DOHH2 (cell line): ENCODE data around the gene NDUFA13.

Source experiments
- H3F3A ChIP-seq: fragments of 200-600 bp; sonication (generic), shearing (Covaris generic); 2 replicates; pipeline ENCODE4 v1.6.0; 2016; ENCODE audit warnings: antibody characterized with exemption, mild to moderate bottlenecking; ENCODE audit not compliant: control insufficient read depth, insufficient read depth
- H3K27ac ChIP-seq: fragments of 200-600 bp; sonication (generic); 2 replicates; pipeline ENCODE4 v1.5.1; 2014; ENCODE audit warnings: low read depth, mild to moderate bottlenecking, low read length, moderate library complexity
- H3K27me3 ChIP-seq: fragments of 200-600 bp; sonication (generic); 2 replicates; pipeline ENCODE4 v1.6.1; 2014; ENCODE audit warnings: mild to moderate bottlenecking, low read length, mixed read lengths; ENCODE audit not compliant: control insufficient read depth
- H3K36me3 ChIP-seq: fragments of 200-600 bp; sonication (generic); 2 replicates; pipeline ENCODE4 v1.6.1; 2014; ENCODE audit warnings: mild to moderate bottlenecking, low read length, moderate library complexity, mixed read lengths; ENCODE audit not compliant: control insufficient read depth
- H3K4me1 ChIP-seq: fragments of 200-600 bp; sonication (generic); 2 replicates; pipeline ENCODE4 v1.6.1; 2014; ENCODE audit warnings: mild to moderate bottlenecking, low read length, mixed read lengths; ENCODE audit not compliant: control insufficient read depth
- H3K4me2 ChIP-seq: fragments of 200-600 bp; sonication (generic); 2 replicates; pipeline ENCODE4 v1.6.0; 2014; ENCODE audit warnings: mild to moderate bottlenecking, low read length, moderate library complexity
- H3K4me3 ChIP-seq: fragments of 200-600 bp; sonication (generic); 2 replicates; pipeline ENCODE4 v1.5.1; 2014; ENCODE audit warnings: mild to moderate bottlenecking, low read length, mixed read lengths
- H3K79me2 ChIP-seq: fragments of 200-600 bp; sonication (generic); 2 replicates; pipeline ENCODE4 v1.6.1; 2014; ENCODE audit warnings: mild to moderate bottlenecking, low read length, mixed read lengths; ENCODE audit not compliant: control insufficient read depth
- H3K9me2 ChIP-seq: fragments of 200-600 bp; sonication (generic); replicated peaks from 2 replicates; pipeline ENCODE4 v1.6.1; 2014; ENCODE audit warnings: mild to moderate bottlenecking, low read length, mixed read lengths; ENCODE audit not compliant: control insufficient read depth
- H3K9me3 ChIP-seq: fragments of 200-600 bp; sonication (generic); 2 replicates; pipeline ENCODE4 v1.6.1; 2014; ENCODE audit warnings: antibody characterized with exemption, low read length, mixed read lengths; ENCODE audit not compliant: control insufficient read depth, insufficient read depth
- H4K20me1 ChIP-seq: fragments of 200-600 bp; sonication (generic); 2 replicates; pipeline ENCODE4 v1.6.0; 2014; ENCODE audit warnings: low read depth, mild to moderate bottlenecking, antibody characterized with exemption, low read length, moderate library complexity; ENCODE audit not compliant: control insufficient read depth, insufficient read depth
- EZH2phosphoT487 ChIP-seq: fragments of 200-600 bp; sonication (generic); IDR thresholded peaks from 2 replicates; pipeline ENCODE4 v1.6.1; 2017; ENCODE audit warnings: borderline replicate concordance, mild to moderate bottlenecking, antibody characterized with exemption, low read length, moderate library complexity, mixed read lengths
- TF ChIP-seq, protein P1 (sequence below): fragments of 200-600 bp; sonication (generic); IDR thresholded peaks from one replicate; pipeline ENCODE4 v1.5.1; 2014; ENCODE audit warnings: antibody characterized with exemption, mild to moderate bottlenecking, low read depth, low read length; ENCODE audit not compliant: poor library complexity, severe bottlenecking

The NDUFA13 gene

GRCh38 chr19:19506592-19506991 is 9.4 kb upstream of the NDUFA13 start:
- H3K79me2 ChIP-seq = no peaks in the 10 kb centered on the region
- H3K27ac ChIP-seq = no peak overlapping the region
- no peak overlapping the region for H3K4me3 ChIP-seq
- H3K36me3 ChIP-seq = peaks cover 60% of the 10 kb centered on the region
- H3K4me2 ChIP-seq = no peak overlapping the region
- no peaks in the 10 kb centered on the region for H4K20me1 ChIP-seq
- H3F3A ChIP-seq = peaks cover 6% of the 10 kb centered on the region
- H3K4me1 ChIP-seq = no peaks in the 10 kb centered on the region
- no peak for TF ChIP-seq EZH2phosphoT487
- TF ChIP-seq, protein P1, sequence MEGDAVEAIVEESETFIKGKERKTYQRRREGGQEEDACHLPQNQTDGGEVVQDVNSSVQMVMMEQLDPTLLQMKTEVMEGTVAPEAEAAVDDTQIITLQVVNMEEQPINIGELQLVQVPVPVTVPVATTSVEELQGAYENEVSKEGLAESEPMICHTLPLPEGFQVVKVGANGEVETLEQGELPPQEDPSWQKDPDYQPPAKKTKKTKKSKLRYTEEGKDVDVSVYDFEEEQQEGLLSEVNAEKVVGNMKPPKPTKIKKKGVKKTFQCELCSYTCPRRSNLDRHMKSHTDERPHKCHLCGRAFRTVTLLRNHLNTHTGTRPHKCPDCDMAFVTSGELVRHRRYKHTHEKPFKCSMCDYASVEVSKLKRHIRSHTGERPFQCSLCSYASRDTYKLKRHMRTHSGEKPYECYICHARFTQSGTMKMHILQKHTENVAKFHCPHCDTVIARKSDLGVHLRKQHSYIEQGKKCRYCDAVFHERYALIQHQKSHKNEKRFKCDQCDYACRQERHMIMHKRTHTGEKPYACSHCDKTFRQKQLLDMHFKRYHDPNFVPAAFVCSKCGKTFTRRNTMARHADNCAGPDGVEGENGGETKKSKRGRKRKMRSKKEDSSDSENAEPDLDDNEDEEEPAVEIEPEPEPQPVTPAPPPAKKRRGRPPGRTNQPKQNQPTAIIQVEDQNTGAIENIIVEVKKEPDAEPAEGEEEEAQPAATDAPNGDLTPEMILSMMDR = no peak
- H3K27me3 ChIP-seq = no peaks in the 10 kb centered on the region
- H3K9me3 ChIP-seq = no peaks in the 10 kb centered on the region
- H3K9me2 ChIP-seq = no peaks in the 10 kb centered on the region

DNA sequence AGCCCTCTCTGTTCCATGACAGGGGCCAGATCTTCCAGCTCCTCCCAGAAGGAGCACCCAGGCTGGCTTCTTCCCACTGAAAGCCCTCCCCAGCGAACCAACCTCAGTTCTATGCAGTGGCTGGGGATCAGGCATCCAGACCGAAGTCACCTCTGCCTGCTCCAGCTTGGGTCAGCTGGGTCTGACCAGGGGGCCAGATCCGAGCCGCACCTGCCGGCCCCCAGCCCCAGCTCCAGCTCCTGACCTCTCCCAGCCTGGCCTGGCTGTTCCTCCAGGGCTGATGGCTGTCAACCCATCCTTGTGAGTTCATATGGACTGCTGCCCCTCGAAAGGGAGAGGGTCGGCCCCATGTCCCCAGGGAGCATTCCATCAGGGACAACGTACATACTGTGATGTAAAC is 8.7 kb upstream of the NDUFA13 start:
- H3K79me2 ChIP-seq = no peaks in the 10 kb centered on the region
- H3K4me2 ChIP-seq = no peak overlapping the region
- no peaks in the 10 kb centered on the region for H3K27me3 ChIP-seq
- no peaks in the 10 kb centered on the region for H3K9me2 ChIP-seq
- H3K9me3 ChIP-seq = no peaks in the 10 kb centered on the region
- no peak overlapping the region for H3K27ac ChIP-seq
- no peaks in the 10 kb centered on the region for H3K4me1 ChIP-seq
- no peaks in the 10 kb centered on the region for H4K20me1 ChIP-seq
- TF ChIP-seq, protein P1 = no peak
- no peak for TF ChIP-seq EZH2phosphoT487
- H3F3A ChIP-seq = peaks cover 10% of the 10 kb centered on the region
- H3K4me3 ChIP-seq = no peak overlapping the region
- H3K36me3 ChIP-seq = peaks cover 53% of the 10 kb centered on the region

DNA sequence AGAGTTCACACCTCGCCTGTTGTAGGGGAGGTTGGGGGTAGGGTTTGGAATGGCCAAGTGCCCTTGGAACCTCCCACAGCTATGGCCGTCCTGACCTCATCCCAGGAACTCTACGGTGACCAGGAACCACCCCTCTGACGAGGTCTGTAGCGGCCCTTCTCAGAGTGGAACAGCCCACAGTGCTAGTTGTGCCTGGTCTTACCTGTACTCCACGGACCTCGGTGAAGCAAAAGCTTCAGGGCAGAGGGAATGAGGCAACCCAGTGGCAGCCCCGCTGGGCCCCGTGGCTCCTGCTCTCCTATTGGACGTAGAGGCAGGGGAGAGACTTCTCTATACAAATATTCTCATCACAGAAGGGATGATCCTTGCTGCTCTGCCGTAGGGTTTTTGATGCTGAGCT is 7.8 kb upstream of the NDUFA13 start:
- Histone ChIP-seq H3K9me3 (no peaks in the 10 kb centered on the region), H3K4me2 (no peak overlapping the region), H3K4me3 (no peak overlapping the region), H4K20me1 (no peaks in the 10 kb centered on the region), H3K27ac (no peak overlapping the region), H3K9me2 (no peaks in the 10 kb centered on the region), H3K4me1 (no peaks in the 10 kb centered on the region), H3K79me2 (no peaks in the 10 kb centered on the region), H3F3A (peaks cover 10% of the 10 kb centered on the region), H3K36me3 (peaks cover 44% of the 10 kb centered on the region), H3K27me3 (no peaks in the 10 kb centered on the region)
- no peak for TF ChIP-seq EZH2phosphoT487
- TF ChIP-seq, protein P1 = no peak

DNA sequence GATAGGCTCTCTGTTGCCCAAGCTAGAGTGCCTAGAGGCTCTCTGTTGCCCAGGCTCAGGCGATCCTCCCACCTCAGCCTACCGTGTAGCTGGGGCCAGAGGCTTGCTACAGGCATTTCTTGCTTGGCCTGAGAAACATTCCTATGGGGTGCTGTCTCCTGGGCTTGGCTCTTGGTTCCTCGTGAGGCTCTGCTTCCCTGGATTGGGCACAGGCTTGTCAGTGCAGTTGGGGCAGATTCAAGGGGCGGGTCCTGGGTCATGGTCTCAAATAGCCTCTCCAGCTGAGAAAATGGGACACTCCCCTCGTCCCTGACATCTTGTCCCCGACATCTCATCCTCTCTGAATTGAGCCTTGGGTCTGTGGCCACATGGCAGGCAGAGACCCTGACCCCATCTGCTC is 5.6 kb upstream of the NDUFA13 start:
- H3K9me2 ChIP-seq = no peaks in the 10 kb centered on the region
- H3K4me3 ChIP-seq = no peak overlapping the region
- H3K4me1 ChIP-seq = peaks cover 3% of the 10 kb centered on the region
- H3K4me2 ChIP-seq = no peak overlapping the region
- no peak for TF ChIP-seq EZH2phosphoT487
- TF ChIP-seq, protein P1 = no peak
- H3F3A ChIP-seq = peaks cover 10% of the 10 kb centered on the region
- peaks cover 4% of the 10 kb centered on the region for H3K79me2 ChIP-seq
- H4K20me1 ChIP-seq = no peaks in the 10 kb centered on the region
- H3K36me3 ChIP-seq = peaks cover 22% of the 10 kb centered on the region
- H3K9me3 ChIP-seq = no peaks in the 10 kb centered on the region
- no peaks in the 10 kb centered on the region for H3K27me3 ChIP-seq
- H3K27ac ChIP-seq = no peak overlapping the region
